Immature natural killer cell (primary cell): ENCODE data around the gene LHX2. TPM values are rescaled to one million over a fixed set of nuclear protein-coding genes. Genes with fewer than 3 reads are reported as not detected.

Source experiments
- DNase-seq, 3 donors: peaks; one replicate each; pipeline ENCODE4 v3.0.0; 2022; ENCODE audit warnings: mixed read lengths in 1 of 3
- H3K27ac Mint-ChIP-seq, 6 donors: one replicate each; pipeline ENCODE4 v1.8.0; 2020; ENCODE audit warnings: mixed read lengths in 6 of 6, mild to moderate bottlenecking in 5 of 6, inconsistent platforms in 4 of 6, moderate library complexity in 3 of 6
- H3K27me3 Mint-ChIP-seq, 3 donors: one replicate each; pipeline ENCODE4 v1.8.0; 2020 to 2021; ENCODE audit warnings: low read depth in 3 of 3, mild to moderate bottlenecking in 3 of 3, mixed read lengths in 3 of 3, moderate library complexity in 3 of 3, inconsistent platforms in 1 of 3
- H3K36me3 Mint-ChIP-seq, 3 donors: one replicate each; pipeline ENCODE4 v1.8.0; 2020; ENCODE audit warnings: mixed read lengths in 3 of 3, inconsistent platforms in 2 of 3, mild to moderate bottlenecking in 2 of 3
- H3K4me1 Mint-ChIP-seq, 2 donors: one replicate each; pipeline ENCODE4 v1.8.0; 2020; ENCODE audit warnings: inconsistent platforms in 2 of 2, mild to moderate bottlenecking in 2 of 2, mixed read lengths in 2 of 2, moderate library complexity in 1 of 2
- H3K4me3 Mint-ChIP-seq, 5 donors: one replicate each; pipeline ENCODE4 v1.8.0; 2020; ENCODE audit warnings: mild to moderate bottlenecking in 5 of 5, mixed read lengths in 5 of 5, inconsistent platforms in 3 of 5, moderate library complexity in 3 of 5
- H3K9me3 Mint-ChIP-seq, 6 donors: one replicate each; pipeline ENCODE4 v1.8.0; 2020; ENCODE audit warnings: mild to moderate bottlenecking in 6 of 6, mixed read lengths in 6 of 6, inconsistent platforms in 4 of 6, moderate library complexity in 3 of 6
- polyA plus RNA-seq, 3 donors: library from polyadenylated mRNA; unstranded; fragments of 300-500 nt; fragmentation: Illumina TruSeq; gene quantifications; one replicate each; pipeline ENCODE4 v1.2.3, GENCODE V29; 2021

The LHX2 gene
- polyA plus RNA-seq, 3 donors from 2014 or later = not detected

GRCh38 chr9:124019771-124020519, 8.4 kb downstream of the LHX2 start:
- peaks cover 35 to 55% (median 44%) of the 10 kb centered on the region in 3 donors for H3K27me3 Mint-ChIP-seq
- peaks cover 27 to 33% of the 10 kb centered on the region in 2 donors for H3K4me1 Mint-ChIP-seq
- peak overlapping the region in 1 of 5 donors; percentile 9 for H3K4me3 Mint-ChIP-seq
- DNase-seq = no peak
- H3K9me3 Mint-ChIP-seq = peaks cover 0 to 4% (median 0%) of the 10 kb centered on the region in 6 donors
- no peak overlapping the region for H3K27ac Mint-ChIP-seq
- H3K36me3 Mint-ChIP-seq = peaks cover 3 to 4% (median 3%) of the 10 kb centered on the region in 3 donors

DNA sequence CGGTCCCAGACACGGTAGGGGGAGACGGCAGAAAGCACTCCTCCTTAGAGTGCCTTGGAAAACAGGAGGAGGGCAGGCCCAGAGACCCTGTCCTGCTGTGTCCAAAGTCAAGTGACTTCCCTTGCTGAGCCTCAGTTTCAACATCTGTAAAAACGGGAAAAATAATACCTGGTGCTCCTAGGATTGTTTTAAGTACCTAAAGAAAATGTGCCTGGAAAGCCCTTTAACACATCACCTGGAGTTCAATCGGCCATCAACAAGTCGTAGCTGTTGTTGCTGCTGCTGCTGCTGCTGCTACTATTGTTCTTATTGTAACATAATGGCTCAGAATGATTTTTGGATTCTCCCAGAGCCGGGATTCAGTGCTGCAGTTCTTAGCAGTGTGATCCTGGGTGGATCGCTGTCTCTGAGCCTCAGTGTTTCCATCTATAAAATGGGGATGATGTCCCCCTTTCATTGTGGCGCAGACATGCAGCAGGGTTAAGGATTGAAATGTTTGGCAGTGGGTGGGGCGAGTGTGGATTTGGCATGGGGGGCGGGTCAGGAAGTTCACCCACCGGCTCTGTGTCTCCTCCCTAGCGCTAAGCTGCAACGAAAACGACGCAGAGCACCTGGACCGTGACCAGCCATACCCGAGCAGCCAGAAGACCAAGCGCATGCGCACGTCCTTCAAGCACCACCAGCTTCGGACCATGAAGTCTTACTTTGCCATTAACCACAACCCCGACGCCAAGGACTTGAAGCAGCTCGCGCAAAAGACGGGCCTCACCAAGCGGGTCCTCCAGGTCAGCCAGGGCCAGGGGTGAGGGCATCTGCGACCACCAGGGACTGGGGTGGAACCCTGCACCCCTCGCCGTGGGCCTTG, 9.2 kb downstream of the LHX2 start:
- peaks cover 26 to 33% of the 10 kb centered on the region in 2 donors for H3K4me1 Mint-ChIP-seq
- no peak for DNase-seq
- no peak overlapping the region for H3K27ac Mint-ChIP-seq
- H3K9me3 Mint-ChIP-seq = peaks cover 0 to 4% (median 0%) of the 10 kb centered on the region in 6 donors
- peaks cover 3 to 4% (median 3%) of the 10 kb centered on the region in 3 donors for H3K36me3 Mint-ChIP-seq
- peaks cover 37 to 54% (median 40%) of the 10 kb centered on the region in 3 donors for H3K27me3 Mint-ChIP-seq
- H3K4me3 Mint-ChIP-seq = peak overlapping the region in 1 of 5 donors; percentile 42

GRCh38 chr9:124021385-124021769, 9.8 kb downstream of the LHX2 start:
- Mint-ChIP-seq H3K4me3 (peak overlapping the region in 1 of 5 donors; percentile 42), H3K36me3 (peaks cover 2 to 4% (median 3%) of the 10 kb centered on the region in 3 donors), H3K27ac (no peak overlapping the region), H3K9me3 (peaks cover 0 to 4% (median 0%) of the 10 kb centered on the region in 6 donors), H3K27me3 (peaks cover 39 to 52% (median 41%) of the 10 kb centered on the region in 3 donors), H3K4me1 (peaks cover 23 to 30% of the 10 kb centered on the region in 2 donors)
- no peak for DNase-seq

GRCh38 chr9:124022201-124023121, 10.9 kb downstream of the LHX2 start:
- DNase-seq = no peak
- H3K27me3 Mint-ChIP-seq = peaks cover 31 to 42% (median 36%) of the 10 kb centered on the region in 3 donors
- peaks cover 12 to 20% of the 10 kb centered on the region in 2 donors for H3K4me1 Mint-ChIP-seq
- H3K36me3 Mint-ChIP-seq = peaks cover 0 to 3% (median 0%) of the 10 kb centered on the region in 3 donors
- no peak overlapping the region for H3K27ac Mint-ChIP-seq
- H3K4me3 Mint-ChIP-seq = no peak overlapping the region
- peaks cover 0 to 4% (median 0%) of the 10 kb centered on the region in 6 donors for H3K9me3 Mint-ChIP-seq

DNA sequence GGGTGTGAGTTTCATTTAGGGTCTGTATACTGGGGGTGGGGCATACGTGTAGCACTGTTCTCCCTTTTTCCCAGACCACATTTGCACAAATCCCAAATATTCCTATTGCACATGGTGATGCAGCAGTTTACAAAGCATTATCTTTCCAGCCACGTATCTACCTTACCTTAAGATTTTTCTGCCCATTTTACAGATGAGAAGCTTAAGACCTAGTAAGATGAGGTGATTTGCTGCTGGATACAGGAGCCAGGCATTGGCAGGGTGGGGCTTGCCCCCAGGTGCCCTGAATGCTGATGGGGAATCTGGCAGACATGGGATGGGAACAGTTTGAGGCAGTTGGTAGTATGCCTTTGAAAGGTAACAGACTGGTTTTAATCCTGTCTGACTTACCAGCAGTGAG, 12.5 kb downstream of the LHX2 start:
- Mint-ChIP-seq H3K36me3 (peaks cover 0 to 3% (median 0%) of the 10 kb centered on the region in 3 donors), H3K27me3 (peaks cover 29 to 40% (median 33%) of the 10 kb centered on the region in 3 donors), H3K27ac (no peak overlapping the region), H3K4me3 (no peak overlapping the region), H3K9me3 (peaks cover 0 to 4% (median 0%) of the 10 kb centered on the region in 6 donors), H3K4me1 (peaks cover 7 to 8% of the 10 kb centered on the region in 2 donors)
- DNase-seq = no peak

DNA sequence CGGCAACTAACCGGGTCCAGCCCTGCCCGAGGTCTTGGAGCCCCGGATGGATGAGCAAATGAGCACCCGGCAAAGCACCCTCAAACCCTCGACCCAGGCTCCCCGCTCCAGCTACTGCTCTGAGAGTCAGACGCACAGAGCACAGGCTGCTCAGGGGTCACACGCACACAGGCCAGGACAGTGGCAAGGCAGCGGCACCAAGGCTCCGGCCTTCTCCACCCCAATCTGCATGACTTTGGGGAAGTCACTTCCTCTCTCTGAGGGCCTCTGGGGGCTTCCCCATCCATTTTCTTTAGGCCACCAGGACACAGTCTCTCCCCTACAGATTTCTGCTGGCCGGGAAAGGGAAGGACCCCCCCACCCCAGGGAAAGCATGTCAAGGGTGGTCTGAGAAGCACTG, 18.0 kb downstream of the LHX2 start:
- no peaks in the 10 kb centered on the region for H3K36me3 Mint-ChIP-seq
- no peaks in the 10 kb centered on the region for H3K9me3 Mint-ChIP-seq
- peaks cover 17 to 26% (median 22%) of the 10 kb centered on the region in 3 donors for H3K27me3 Mint-ChIP-seq
- DNase-seq = no peak
- H3K4me3 Mint-ChIP-seq = no peak overlapping the region
- H3K4me1 Mint-ChIP-seq = no peaks in the 10 kb centered on the region
- H3K27ac Mint-ChIP-seq = no peak overlapping the region

DNA sequence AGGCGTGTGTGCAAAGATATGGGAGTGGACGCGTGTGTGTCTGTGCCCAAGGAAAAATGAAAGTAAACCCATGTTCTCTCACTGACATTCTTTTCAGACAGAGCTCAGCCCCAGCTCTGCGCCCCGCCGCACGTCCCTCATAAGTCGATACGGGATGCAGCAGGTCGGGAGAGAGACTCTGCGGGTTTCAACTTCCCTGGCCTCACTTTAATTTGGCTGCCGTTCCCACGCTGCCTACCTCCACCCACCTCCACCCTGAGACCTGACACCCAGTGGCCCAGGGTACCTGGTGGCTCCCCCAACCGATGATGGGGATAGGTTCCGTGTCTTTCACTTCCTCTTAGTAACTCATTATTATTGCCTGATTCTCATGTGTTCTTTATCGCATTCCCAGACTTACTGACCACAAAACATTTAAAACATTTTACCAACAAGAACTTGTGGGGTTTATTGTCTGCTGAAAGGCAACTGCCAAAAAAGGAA, 19.4 kb downstream of the LHX2 start:
- no peak overlapping the region for H3K4me3 Mint-ChIP-seq
- no peaks in the 10 kb centered on the region for H3K9me3 Mint-ChIP-seq
- H3K27me3 Mint-ChIP-seq = peaks cover 12 to 31% (median 20%) of the 10 kb centered on the region in 3 donors
- no peak for DNase-seq
- H3K36me3 Mint-ChIP-seq = no peaks in the 10 kb centered on the region
- no peak overlapping the region for H3K27ac Mint-ChIP-seq
- H3K4me1 Mint-ChIP-seq = no peaks in the 10 kb centered on the region

DNA sequence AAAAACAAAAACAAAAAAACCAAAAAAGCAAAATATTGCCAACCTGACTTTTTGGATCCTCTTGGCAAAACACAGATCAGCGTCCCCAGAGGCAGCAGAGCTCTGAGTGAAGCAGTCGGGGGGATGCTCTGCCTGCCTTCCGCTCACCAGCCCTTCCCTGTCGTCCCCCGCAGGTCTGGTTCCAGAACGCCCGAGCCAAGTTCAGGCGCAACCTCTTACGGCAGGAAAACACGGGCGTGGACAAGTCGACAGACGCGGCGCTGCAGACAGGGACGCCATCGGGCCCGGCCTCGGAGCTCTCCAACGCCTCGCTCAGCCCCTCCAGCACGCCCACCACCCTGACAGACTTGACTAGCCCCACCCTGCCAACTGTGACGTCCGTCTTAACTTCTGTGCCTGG, 20.7 kb downstream of the LHX2 start:
- Mint-ChIP-seq H3K36me3 (no peaks in the 10 kb centered on the region), H3K9me3 (no peaks in the 10 kb centered on the region), H3K4me1 (no peaks in the 10 kb centered on the region), H3K27me3 (peaks cover 5 to 35% (median 21%) of the 10 kb centered on the region in 3 donors), H3K27ac (no peak overlapping the region), H3K4me3 (no peak overlapping the region)
- DNase-seq = no peak

- H3K9me3 Mint-ChIP-seq = no peaks in the 10 kb centered on the region
- peaks cover 5 to 38% (median 16%) of the 10 kb centered on the region in 3 donors for H3K27me3 Mint-ChIP-seq
- H3K4me3 Mint-ChIP-seq = no peak overlapping the region
- no peaks in the 10 kb centered on the region for H3K36me3 Mint-ChIP-seq
- H3K27ac Mint-ChIP-seq = no peak overlapping the region
- no peak for DNase-seq
- H3K4me1 Mint-ChIP-seq = no peaks in the 10 kb centered on the region
Observed at GRCh38 chr9:124033348-124033747, 21.8 kb downstream of the LHX2 start.

DNA sequence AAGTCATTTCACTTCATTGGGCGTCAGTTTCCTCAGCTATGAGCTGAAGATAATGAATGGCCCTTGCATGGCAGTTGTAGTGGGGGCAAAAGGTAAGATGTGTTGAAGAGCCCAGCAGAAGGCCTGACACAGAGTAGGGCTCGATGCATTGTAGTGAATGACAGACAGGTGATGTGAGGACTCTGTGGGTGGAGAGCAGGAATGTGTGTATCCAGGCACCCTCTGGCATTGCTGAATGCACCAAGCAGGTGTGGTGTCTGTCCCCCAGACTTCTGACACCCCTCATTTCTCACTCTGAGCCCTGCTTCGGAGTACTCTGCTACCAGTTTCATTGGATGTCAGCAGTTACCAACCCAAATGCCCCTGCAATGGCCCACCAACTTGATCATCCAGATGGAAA, 22.4 kb downstream of the LHX2 start:
- no peak overlapping the region for H3K4me3 Mint-ChIP-seq
- H3K4me1 Mint-ChIP-seq = no peaks in the 10 kb centered on the region
- no peak for DNase-seq
- H3K27ac Mint-ChIP-seq = no peak overlapping the region
- no peaks in the 10 kb centered on the region for H3K36me3 Mint-ChIP-seq
- no peaks in the 10 kb centered on the region for H3K9me3 Mint-ChIP-seq
- peaks cover 9 to 40% (median 16%) of the 10 kb centered on the region in 3 donors for H3K27me3 Mint-ChIP-seq

GRCh38 chr9:124035001-124035650, 23.6 kb downstream of the LHX2 start:
- H3K4me3 Mint-ChIP-seq = no peak overlapping the region
- H3K27me3 Mint-ChIP-seq = peaks cover 9 to 40% (median 18%) of the 10 kb centered on the region in 3 donors

GRCh38 chr9:124036578-124036977, 25.0 kb downstream of the LHX2 start:
- H3K36me3 Mint-ChIP-seq = no peaks in the 10 kb centered on the region
- H3K4me3 Mint-ChIP-seq = no peak overlapping the region
- H3K27ac Mint-ChIP-seq = no peak overlapping the region
- H3K4me1 Mint-ChIP-seq = peaks cover 8 to 11% of the 10 kb centered on the region in 2 donors
- no peak for DNase-seq
- H3K27me3 Mint-ChIP-seq = peaks cover 12 to 32% (median 17%) of the 10 kb centered on the region in 3 donors
- H3K9me3 Mint-ChIP-seq = no peaks in the 10 kb centered on the region

More at GRCh38 chr9:124035001-124035650, 23.6 kb downstream of the LHX2 start:
- no peak overlapping the region for H3K27ac Mint-ChIP-seq
- no peaks in the 10 kb centered on the region for H3K36me3 Mint-ChIP-seq
- H3K9me3 Mint-ChIP-seq = no peaks in the 10 kb centered on the region
- H3K4me1 Mint-ChIP-seq = peaks cover 0 to 1% of the 10 kb centered on the region in 2 donors
- DNase-seq = no peak
